Measurements from ENCODE around the gene AJAP1. TPM values are rescaled to one million over a fixed set of nuclear protein-coding genes. Genes with fewer than 3 reads are reported as not detected.
"Not testable (repeated sequence)": the region's sequence is repeated elsewhere in the genome, so short reads cannot be mapped to it uniquely, and the experiment has no call there.

The AJAP1 gene
- total RNA-seq, 3 donors from 2014 or later, result 0.16 to 0.66 (median 0.44) TPM

DNA sequence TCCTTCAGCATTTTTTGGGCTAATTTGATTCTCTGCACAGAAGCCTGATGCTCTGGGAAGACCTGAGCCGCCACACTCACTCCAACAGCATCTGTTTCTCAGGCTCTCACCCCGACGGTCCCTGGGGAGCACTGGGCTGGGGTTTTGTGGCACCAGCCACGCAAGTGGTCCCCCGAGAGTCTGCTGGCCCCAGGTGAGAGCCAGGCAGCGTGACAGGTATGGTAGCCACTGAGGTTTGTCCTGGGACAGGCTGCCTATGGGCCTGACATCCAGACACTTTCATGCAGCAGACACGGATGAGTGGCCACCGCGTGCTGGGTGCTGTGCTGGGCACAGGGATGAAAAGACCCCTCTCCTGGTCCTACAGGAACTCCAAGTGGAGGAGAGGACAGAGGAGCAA is 11.0 kb downstream of the AJAP1 start:
- Histone ChIP-seq H3K9me3 (no peaks in the 10 kb centered on the region), H3K27me3 (peaks cover 2 to 17% of the 10 kb centered on the region in 2 donors)
- intact Hi-C loops (cut with DNase I; ENCODE audit: low total_unique reads), result no loop called here

DNA sequence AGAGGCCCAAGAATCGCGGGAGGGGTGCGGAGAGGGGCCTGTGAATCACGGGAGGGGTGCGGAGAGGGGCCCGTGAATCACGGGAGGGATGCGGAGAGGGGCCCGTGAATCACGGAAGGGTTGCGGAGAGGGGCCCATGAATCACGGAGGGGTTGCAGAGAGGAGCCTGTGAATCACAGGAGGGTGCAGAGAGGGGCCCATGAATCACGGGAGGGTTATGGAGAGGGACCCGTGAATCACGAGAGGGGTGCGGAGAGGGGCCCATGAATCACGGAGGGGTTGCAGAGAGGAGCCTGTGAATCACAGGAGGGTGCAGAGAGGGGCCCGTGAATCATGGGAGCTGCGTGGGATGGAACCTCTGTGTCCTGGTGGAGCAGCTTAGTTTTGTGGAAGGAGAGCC is 12.3 kb downstream of the AJAP1 start:
- intact Hi-C loops (cut with DNase I; ENCODE audit: low total_unique reads), result not testable (repeated sequence)

More for the DNA sequence above, 11.0 kb downstream of the AJAP1 start:
- Histone ChIP-seq H3K27ac (no peak overlapping the region), H3K36me3 (no peaks in the 10 kb centered on the region), H3K4me3 (no peak overlapping the region), H3K4me1 (no peaks in the 10 kb centered on the region)
- TF ChIP-seq POLR2AphosphoS5 (IDR thresholded peaks at IDR 0.05) (no peak), POLR2A (IDR thresholded peaks at IDR 0.05) (no peak)
- TF ChIP-seq, protein P1, sequence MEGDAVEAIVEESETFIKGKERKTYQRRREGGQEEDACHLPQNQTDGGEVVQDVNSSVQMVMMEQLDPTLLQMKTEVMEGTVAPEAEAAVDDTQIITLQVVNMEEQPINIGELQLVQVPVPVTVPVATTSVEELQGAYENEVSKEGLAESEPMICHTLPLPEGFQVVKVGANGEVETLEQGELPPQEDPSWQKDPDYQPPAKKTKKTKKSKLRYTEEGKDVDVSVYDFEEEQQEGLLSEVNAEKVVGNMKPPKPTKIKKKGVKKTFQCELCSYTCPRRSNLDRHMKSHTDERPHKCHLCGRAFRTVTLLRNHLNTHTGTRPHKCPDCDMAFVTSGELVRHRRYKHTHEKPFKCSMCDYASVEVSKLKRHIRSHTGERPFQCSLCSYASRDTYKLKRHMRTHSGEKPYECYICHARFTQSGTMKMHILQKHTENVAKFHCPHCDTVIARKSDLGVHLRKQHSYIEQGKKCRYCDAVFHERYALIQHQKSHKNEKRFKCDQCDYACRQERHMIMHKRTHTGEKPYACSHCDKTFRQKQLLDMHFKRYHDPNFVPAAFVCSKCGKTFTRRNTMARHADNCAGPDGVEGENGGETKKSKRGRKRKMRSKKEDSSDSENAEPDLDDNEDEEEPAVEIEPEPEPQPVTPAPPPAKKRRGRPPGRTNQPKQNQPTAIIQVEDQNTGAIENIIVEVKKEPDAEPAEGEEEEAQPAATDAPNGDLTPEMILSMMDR (IDR thresholded peaks at IDR 0.05), result no peak
- no peak for DNase-seq (ENCODE audit: low spot score in 2 of 2)

DNA sequence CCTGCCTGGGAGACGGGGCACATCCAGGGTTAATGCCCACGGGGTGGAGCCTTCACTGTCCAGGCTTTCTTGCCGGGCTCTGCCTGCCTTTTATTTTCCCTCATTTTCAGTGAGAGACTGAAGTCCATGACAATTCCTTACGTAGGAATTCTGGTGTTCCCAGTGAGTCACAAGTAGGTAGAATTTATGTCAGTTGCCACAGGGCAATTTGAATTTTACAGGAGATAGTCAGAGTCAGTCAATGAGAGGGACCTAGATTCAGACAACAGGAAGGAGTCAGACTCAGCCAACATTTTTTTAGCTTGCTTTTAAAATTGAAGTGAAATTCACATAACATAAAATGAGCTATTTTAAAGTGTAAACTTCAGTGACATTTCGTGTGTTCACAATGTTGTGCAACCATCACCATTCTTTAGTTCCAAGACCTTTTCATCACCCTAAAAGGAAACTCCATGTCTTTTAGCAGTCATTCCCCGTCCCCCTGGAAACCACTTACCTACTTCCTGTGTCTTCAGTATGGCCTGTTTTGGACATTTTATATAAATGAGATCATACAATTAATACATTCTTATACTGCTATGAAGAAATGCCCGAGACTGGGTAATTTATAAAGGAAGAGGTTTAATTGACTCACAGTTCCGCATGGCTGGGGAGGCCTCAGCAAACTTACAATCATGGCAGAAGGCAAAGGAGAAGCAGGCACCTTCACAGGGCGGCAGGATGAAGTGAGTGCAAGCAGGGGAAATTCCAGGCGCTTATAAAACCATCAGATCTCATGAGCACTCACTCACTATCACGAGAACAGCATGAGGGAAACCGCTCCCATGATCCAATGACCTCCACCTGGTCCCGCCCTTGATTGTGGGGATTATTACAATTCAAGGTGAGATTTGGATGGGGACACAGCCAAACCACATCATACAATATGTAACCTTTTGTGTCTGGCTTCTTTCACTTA is 14.6 kb downstream of the AJAP1 start:
- H3K27me3 ChIP-seq, result peaks cover 2 to 8% of the 10 kb centered on the region in 2 donors
- no peaks in the 10 kb centered on the region for H3K4me1 ChIP-seq
- DNase-seq (ENCODE audit: low spot score in 2 of 2), result no peak
- no peak overlapping the region for H3K27ac ChIP-seq
- TF ChIP-seq, protein P1 (IDR thresholded peaks at IDR 0.05), result no peak
- TF ChIP-seq POLR2A (IDR thresholded peaks at IDR 0.05) (no peak), POLR2AphosphoS5 (IDR thresholded peaks at IDR 0.05) (no peak)
- H3K36me3 ChIP-seq, result no peaks in the 10 kb centered on the region
- intact Hi-C loops (cut with DNase I; ENCODE audit: low total_unique reads), result no loop called here
- H3K9me3 ChIP-seq, result no peaks in the 10 kb centered on the region
- no peak overlapping the region for H3K4me3 ChIP-seq

More for the DNA sequence above, 12.3 kb downstream of the AJAP1 start:
- not testable (repeated sequence) for H3K36me3 ChIP-seq; DNase-seq (ENCODE audit: low spot score in 2 of 2); H3K4me3 ChIP-seq; H3K9me3 ChIP-seq; H3K27ac ChIP-seq; H3K4me1 ChIP-seq
- peaks cover 2 to 17% of the 10 kb centered on the region in 2 donors for H3K27me3 ChIP-seq

DNA sequence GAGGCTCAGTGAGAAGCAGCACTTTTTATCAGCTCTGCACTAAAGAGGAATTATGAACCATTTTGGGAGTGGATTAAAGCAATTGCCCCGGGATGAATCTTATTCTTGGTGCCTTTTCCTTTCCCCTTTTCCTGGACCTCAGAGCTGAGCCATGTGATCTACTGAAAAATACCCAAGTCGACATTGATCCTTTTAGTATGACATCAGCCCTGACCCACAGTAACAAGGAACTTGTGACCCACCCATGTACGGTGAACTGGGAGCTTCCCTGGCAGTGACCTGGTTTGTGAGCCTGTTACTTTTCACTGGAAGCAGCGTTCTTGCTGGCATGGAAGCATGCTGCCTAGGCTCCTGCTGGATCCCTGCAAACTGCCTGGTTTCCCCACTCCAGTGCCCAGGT is 15.9 kb downstream of the AJAP1 start:
- no peak for DNase-seq (ENCODE audit: low spot score in 2 of 2)
- peaks cover 2 to 6% of the 10 kb centered on the region in 2 donors for H3K27me3 ChIP-seq
- H3K4me1 ChIP-seq, result no peaks in the 10 kb centered on the region
- intact Hi-C loops (cut with DNase I; ENCODE audit: low total_unique reads), result no loop called here
- H3K9me3 ChIP-seq, result no peaks in the 10 kb centered on the region
- no peaks in the 10 kb centered on the region for H3K36me3 ChIP-seq
- no peak overlapping the region for H3K27ac ChIP-seq
- H3K4me3 ChIP-seq, result no peak overlapping the region
- TF ChIP-seq, protein P1 (IDR thresholded peaks at IDR 0.05), result no peak
- TF ChIP-seq POLR2A (IDR thresholded peaks at IDR 0.05), result no peak
- no peak for TF ChIP-seq POLR2AphosphoS5 (IDR thresholded peaks at IDR 0.05)

GRCh38 chr1:4671828-4672227 is 17.4 kb downstream of the AJAP1 start:
- Histone ChIP-seq H3K4me3 (no peak overlapping the region), H3K27ac (no peak overlapping the region), H3K27me3 (peaks cover 0 to 2% of the 10 kb centered on the region in 2 donors), H3K36me3 (no peaks in the 10 kb centered on the region), H3K4me1 (no peaks in the 10 kb centered on the region), H3K9me3 (no peaks in the 10 kb centered on the region)
- intact Hi-C loops (cut with DNase I; ENCODE audit: low total_unique reads), result no loop called here
- TF ChIP-seq POLR2AphosphoS5 (IDR thresholded peaks at IDR 0.05), result no peak
- TF ChIP-seq, protein P1 (IDR thresholded peaks at IDR 0.05), result no peak
- TF ChIP-seq POLR2A (IDR thresholded peaks at IDR 0.05), result no peak
- no peak for DNase-seq (ENCODE audit: low spot score in 2 of 2)

All from breast epithelium (tissue), 4 donors.